GM12891 (cell line): ENCODE results near the gene USP32.

ENCODE experiments used
- POLR2A ChIP-seq: IDR thresholded peaks from 2 replicates; pipeline ENCODE4 v1.6.1; 2011; ENCODE audit warnings: low read depth, low read length, control low read depth
- POLR2AphosphoS5 ChIP-seq: IDR thresholded peaks from 2 replicates; pipeline ENCODE4 v1.6.1; 2011; ENCODE audit warnings: low read depth, low read length, control low read depth
- SPI1 ChIP-seq: IDR thresholded peaks from 2 replicates; pipeline ENCODE4 v1.6.1; 2011; ENCODE audit warnings: low read depth, low read length, control low read depth
- TAF1 ChIP-seq: IDR thresholded peaks from 2 replicates; pipeline ENCODE4 v1.6.1; 2011; ENCODE audit warnings: low read depth, low read length, control low read depth

- no peak for TF ChIP-seq POLR2A
- TF ChIP-seq TAF1, result no peak
- TF ChIP-seq POLR2AphosphoS5, result no peak
- no peak for TF ChIP-seq SPI1
Measured at GRCh38 chr17:60145006-60145935, 246.7 kb downstream of the USP32 start.
